Measurements from ENCODE around the gene MTHFSD.

MTHFSD gene

DNA sequence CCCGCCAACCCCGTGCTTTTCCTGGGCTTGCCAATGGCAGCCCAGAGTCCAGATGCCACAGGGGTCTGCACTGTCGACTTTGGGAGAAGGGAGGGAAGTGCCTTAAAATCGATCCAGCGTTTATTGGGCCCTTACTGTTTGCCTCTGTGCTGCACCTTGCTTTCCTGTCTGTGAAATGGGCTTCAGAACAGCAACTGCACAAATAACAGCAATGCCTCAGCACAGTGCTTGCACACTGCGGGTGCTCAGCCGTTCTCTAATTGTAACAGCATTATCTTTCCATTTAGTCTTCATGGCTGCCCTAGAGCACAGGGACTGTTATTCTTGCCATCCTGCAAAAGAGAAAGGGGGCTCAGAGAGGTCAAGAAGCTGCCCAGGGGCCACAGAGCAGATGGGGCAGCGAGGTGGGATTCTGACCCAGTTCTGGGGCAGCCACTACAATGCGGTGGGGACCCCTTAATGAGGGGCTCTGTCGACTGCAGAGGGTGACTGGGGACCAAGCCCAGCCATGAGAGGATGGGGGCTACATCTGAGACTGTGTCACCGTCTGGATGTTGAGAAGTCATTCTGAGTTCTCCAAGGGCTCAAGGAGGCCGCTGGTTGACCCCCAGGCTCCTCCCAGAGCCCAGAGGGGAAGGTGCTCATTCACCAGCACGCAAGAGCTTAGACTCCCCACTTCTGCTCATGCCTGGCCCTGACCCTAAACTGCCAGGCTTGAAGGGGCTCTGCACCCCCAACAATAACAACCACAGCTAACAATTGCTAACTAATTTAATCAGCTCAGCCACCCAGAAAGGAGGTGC is 54.1 kb downstream of the MTHFSD start:
- no peak for DNase-seq

DNA sequence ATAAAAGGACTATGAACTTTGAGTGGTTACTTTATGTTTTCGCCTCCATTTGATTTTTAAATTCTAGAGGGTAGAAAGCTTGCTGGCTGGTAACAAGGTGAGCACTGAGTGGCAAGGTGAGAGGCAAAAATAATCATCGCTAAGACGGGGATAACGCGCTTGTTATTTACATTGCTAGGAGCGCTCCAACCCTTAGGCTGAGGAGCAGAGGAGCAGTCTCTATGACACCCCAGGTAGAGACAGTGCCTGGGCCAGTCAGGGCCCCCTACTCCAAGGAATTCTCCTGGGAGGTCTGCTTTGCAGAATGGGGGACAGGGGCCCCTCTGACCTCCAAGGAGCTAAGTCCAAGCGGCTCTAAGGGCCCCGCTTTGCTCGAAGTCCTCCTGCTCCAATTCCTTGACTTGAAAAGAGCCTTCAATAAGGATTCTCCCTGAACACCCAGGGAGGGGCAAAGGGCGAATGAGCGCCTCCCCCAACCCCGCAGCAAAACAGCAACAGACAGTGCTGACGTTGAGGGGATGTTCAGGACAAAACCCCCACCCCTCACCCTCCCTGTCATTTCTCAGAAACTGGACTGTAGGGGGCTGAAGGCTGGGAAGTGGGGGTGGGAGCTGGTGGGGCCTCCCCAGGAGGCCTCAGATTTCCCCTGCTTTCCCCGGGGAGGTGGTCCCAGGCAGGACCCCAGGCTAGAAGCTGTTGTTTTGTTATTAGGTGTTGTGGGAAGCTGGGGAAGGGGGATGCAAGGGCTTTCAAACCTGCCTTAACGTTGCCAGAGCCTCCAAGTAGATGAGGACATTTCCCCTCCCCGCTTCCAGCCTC is 54.9 kb downstream of the MTHFSD start:
- no peak for DNase-seq

DNA sequence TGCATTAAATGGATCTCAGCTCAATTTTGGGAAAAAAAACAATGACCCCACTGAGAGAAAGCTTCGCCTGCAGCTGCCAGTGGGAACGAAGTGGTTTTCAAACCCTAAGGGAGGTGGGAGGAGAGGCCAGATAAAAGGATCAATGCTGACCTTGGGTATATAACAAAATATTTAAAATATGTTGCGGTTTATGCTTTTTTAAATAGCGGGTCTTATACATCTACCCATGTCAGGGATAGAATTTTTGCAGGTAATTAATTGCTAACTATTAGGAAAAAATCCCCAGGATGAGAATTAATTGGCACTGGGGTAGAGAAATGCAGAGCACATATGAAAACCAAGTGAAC is 55.6 kb downstream of the MTHFSD start:
- no peak for DNase-seq

DNA sequence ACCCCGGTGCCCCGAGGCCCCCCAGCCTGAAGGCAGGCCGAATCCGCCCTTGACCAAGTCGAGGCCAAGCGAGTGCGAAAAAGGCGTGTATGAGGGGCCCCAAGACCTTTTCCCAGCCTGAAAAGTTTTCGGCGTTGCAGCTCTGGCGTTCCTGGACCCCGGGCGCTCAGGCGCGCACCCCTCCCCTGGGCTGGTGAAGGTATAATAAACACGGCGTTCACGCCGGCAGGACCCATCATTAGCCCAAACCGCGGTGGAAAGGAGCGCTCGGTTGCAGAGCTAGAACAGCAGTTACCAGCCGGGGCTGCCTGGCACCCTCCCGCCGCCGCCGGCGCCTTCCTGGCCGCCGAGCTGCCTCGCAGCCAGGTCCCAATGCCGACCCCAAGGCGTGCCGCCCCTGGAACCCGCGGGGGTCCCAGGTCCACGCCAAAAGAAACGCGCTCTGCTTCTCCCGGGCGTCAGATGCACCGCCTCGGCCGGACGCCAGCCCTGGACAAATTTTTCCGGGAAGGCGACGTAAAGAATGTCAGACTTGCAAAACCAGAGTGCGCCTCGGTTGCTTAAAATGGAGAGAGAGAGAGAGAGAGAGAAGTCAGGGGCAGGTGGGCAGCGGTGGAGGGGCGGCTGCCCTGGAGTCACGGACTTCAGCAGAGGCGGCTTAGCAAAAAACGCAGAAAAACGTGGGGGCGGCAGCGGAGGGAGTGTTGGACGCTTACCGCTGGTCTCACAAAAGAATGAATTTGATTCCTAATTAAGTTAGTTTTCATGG is 56.2 kb downstream of the MTHFSD start:
- DNase-seq = no peak

DNA sequence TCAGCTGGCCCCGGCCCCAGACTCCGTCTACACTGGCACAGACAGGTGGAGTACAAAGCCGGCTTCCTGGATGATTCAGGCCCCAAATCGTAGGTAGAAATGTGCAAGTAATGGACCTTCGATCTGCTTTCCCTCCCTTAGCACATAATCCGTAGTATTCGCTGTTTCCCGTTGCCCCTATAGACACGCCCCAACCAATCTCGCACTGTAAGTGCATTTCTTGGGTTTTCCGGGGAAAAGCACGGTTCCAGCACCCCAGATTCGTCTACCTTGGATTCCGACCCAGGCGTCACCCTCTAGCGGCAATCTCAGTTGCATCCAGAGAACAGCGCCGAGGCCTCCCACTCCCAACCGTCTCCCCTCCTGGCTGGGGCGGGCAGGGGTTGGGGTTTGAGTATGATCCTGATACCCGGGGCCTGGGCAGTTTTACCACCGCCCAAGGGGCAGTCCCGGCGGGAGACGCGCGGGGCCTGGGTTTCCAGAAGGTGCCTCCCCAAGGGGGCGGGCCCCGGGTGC is 56.8 kb downstream of the MTHFSD start:
- no peak for DNase-seq

DNA sequence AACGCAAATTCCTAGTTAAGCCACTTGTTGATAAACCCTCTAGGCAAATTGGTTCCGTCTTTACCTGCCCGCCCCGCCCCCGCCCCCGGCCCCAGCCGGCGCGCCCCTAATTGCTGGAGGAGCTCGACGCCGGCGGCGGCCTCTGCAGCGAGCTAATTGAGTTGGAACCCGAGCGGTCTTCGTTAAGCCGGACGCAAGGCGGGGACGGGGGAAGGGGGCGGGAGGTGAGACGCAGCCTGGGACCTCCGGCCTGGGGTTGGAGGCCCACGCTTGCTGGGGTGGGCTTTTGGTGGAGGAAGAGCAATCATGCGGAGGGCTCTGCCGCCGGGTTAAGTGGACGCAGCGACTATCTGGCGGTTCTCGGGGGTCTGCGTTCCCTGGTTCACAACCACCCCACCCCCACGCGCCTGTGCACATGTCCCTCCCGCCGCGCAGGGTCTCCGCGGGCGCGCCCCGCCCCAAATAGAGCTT is 57.4 kb downstream of the MTHFSD start:
- DNase-seq = no peak

DNA sequence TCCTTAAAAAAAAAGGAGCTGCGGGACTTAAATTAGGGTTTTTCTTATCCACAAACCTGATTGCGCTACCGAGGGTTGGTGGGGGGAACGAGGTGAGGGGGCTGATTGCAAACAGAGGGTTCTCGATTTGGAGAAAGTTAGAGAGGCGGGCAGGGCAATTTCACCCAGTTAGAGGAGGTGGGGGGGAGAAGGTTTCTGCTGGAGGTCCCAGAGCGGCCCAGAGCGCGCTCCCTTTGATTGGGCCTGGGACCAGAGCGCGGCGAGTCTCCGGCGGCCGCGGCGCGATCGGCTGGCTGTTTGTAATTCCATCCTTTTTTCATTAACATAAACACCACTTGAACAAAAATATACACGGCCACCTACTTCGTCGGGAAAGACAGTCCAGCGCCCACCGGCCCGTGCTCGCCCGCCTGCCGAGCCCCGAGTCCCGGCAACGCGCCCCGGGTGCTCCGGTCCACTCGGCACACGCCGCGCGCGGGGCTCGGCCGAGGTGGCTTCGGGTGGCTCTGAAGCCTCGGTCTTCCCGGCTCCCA is 58.0 kb downstream of the MTHFSD start:
- DNase-seq = no peak

DNA sequence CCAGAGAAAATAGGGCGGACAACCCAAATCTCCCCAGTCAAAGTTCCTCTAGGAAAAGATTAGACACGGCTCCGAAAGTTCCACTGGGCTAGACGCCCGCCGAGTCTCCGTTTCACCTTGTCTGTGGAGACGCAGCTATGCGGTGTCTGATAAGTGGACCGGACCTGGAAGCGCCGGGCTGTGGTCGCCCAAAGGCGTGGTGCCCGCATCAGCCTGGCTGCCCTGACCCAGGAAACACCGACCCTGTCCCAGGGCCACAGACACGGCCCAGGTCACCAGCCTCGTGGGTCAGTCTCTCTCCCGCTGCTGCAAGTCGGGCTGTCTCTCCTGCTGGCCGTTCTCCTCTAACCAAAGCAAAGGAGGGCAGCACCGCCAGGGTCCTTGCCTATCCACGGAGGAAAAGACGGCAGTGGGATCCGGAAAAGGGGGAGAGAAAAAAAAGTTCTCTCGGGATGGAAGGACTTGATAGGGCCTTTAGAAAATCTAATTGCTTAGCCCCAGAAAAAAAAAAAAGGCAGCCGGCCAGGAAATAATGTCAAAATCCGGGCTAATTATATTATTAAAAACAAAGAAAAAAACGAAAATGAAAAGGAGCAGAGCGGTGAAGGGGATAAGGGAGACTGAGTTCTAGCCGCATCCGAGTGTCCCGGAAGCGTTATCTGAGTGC is 58.6 kb downstream of the MTHFSD start:
- no peak for DNase-seq

DNA sequence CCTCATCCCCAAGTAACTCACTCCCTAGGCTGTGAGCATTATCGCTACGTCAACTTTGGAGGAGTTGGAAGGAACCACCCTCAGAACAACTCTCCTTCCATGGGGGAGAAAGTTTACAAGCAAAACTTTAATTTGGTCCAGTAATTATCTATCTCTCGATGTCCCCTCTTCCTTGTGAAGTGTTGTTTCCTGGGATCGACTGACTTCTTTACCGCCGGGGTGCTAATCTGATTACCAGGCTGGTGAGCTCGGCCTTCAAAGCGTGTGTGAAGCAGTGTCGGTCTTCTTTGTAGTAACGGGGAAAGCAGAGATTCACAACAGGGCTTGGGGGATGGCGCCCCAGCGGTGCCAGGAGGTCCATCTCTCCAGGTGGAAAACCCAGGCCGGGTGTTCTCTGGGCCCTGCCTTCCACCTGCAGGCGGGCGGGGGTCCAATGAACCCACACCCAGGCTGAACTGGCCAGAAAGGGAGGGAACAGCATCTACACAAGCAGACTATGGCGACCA is 59.2 kb downstream of the MTHFSD start:
- no peak for DNase-seq

DNA sequence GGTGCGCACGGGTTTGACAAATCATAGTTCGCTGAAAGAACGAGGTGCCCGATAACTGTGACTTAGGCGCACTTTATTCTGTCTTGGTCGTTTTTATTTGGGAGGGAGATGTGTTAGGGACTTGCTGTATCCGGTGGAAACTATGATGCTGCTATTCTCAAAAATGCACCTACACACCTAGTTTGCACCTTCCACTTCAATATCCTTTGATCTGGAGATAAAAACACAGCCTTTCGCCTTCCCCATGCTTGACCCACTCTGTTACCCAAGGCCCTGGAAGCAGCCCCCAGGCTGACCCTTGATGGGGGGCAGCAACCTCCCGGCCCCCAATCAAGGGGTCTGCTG is 59.7 kb downstream of the MTHFSD start:
- DNase-seq = no peak

DNA sequence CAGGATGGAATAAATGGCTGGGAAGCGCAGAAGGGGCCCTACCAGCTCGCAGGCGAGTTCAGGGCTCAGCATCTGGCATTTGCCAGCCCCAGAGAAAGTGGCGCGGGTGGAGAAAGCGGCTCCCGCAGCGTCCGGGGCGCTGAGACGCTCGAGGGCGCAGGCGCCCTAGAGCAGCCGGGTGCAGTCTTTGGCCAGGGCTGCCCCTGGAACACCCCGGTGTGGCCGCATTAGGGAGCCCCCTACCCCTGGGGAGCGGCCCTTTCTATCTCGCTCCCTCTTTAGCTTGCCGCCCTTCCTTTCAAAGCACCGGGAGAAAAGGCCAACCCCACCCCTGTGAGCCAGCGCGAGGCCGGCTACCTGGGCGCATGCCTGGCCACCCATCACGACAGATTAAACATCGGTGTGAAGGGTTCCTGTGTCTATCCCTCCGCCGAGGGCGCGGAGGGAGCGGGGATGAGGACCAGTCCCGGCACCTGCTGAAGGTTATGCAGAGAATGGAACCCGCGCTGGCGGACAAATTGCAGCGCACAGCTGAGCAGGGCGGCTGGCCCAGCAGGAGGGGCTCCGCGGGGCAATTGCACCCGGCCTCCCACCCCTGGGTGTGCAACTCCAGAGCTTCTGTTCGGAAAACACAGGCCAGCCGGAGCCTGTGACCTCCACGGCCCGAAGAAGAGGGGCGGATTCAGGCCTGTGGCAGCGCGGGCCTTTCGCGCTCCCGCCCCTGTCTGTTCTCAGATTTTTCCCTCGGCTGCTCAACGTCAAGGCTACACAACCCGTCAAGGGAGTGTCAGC is 60.3 kb downstream of the MTHFSD start:
- DNase-seq = no peak

DNA sequence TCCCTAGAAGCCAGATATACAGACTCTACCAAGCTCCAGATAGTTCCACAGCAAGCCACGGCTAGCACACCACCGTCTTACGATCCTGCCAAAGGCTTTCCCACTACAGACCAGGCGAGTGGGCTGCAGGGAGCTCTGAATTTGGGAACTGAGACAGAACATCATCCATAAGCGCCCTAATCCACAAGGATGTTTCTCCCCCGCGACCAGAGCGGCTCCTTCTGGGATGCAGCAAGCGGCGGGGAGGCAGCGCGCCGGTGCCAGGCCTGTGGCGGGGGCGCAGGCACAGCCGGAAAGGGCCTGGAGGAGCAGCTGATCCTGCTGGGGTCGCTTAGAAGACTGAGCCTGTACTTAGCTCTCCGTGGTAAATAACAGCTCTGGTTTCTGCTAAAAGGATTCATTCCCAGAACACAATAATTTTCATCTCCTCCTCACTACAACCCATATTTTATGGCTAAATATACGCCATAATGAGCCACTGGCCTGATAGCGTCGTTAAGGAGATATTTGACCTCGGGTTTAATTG is 60.9 kb downstream of the MTHFSD start:
- no peak for DNase-seq

DNA sequence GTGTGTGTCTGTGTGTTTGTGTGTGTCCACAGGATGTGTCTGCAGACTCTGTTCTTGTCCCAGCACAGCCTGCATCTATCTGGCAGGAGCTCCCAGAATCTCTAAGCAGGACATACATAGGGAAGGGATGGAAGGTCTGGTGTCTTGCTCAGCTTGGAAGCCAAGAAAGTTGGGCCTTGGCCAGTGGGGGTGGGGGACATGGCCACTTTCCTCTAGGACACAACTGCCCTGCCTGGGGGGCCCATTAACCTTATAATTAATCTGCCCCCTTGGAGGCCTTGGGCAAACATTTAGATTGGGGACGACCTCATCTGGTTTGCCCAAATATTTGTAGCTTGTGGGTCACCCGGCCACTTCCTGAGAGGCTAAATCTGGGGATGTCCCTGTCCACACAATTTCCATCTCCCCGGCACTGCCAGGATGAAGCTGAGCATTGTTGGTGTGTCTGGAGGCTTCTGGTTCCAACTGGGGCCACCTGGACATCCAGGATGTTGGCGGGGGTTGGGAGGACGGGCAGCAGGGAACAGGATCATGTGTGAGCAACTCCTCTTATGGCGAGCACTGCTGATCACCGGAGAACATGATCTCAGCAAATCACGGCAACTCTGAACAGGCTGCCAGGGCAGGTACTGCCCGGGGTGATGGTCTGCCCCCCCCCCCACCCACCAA is 61.9 kb downstream of the MTHFSD start:
- no peak for DNase-seq

DNA sequence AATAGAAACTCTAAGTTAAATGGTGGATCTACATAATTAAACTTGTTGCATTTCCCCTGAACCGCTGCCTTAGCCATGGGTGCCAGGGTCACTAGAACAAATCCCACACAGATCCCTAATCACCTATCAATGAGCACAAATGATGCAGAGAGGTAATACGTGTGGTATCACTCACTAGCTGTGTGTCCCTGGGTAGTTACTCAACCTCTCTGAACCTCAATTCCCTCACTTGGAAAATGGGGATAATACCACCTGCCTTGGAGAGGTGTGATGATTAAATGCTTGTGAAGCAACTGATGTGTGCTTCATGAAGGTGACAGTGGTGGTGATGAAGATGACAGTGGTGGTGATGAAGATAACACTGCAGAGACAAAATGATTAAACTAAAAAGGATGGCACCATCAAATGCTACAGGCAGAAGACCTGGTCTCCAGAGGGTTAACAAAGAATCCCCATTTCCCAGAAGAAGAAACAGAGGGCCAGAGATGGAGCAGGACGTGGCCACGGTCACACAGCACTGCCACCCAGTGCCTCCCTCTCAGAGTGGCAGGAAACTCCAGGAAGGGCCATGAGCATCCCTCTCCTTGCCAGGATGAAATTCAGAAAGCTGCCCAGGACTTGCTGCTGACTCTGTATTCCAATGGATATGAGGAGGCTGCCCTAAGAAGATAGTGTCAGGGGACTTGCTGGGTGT is 62.6 kb downstream of the MTHFSD start:
- no peak for DNase-seq

DNA sequence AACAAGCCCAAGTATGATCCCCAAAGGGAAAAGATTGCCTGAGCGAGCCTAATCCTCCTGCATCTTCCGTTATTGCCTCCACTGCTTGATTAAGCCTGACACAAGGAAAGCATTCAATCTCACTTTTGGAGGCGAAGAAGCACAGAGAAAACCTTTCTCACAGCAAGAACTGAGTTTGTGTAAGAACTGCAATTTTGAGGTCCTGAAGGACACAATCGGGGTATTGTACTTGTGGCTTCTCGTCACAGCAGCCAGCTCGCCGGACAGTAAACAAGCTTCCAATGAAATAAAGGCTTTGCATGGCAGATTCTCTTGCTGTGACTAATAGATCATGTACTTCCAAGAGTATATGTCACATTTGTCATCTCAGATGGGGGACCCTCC is 63.4 kb downstream of the MTHFSD start:
- DNase-seq = no peak

DNA sequence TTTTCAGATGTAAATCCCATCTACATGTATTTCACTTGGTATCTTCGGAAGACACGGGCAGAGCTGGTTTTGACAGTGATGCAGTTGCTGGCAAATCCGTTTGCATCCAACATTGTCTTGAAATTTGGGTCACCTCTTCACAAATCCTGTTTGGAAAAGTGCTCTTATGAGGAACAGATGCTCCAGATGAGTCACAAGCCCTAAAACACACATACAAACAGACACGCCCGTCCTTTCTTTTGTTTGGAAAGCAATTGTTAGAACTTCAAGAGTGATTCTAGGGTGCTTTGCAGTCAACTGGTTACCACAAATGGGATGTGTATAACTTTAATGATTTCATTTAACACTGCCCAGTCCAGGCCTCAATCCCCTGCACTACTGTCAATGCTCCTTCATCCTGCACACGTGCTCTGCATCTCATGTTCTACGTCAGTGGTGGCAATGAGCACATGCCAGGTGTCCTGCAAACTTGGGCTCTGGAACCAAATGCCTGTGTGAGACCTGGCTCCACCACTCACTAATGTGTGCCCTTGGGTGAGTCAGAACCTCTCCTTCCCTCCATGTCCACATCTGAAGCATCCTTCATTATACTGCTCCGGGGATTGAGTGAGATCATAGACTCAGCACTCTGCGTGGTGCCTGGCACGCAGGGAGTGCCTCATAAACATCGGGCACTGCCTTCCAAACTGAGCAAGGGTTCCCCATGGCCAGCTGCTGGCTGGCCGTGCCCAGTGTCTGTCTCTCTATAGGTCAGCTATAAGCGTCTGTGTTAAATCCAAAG is 64.0 kb downstream of the MTHFSD start:
- no peak for DNase-seq

DNA sequence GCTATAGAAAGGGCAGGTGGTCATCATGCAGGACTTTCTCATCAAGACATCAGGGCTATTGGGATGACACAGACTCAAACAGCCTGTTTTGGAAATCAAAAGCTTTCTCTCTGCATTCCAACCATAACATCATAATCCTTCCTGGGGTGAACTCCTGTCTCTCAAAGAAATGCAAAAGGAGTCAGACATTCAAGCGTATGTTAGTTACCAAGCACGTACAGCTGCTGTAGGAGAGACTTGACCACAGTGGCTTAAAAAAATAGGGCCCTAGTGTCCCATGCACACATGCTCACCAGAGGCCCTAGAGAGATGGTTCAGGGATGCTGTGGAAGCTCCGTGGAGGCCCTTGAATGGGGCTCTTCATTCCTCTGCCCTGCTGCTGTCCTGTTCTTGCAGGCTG is 69.3 kb downstream of the MTHFSD start:
- no peak for DNase-seq

DNA sequence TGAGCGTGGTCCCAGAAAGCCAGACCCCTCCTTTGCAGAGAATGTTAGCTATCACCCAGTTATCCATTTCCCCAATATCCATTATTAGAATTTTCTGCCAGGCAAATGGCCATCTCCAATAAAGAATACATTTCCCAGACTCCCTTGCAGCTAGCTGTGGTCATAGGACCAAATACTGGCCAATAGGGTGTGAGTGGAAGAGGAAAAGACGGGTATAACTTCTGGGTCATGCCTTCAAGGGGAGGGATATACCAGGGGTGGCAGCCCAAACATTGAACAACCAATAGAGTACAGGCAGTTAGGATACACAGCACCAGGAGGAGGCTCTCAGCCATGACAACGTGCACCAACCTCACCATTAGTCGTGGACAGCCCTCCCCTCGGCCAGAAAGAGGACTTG is 70.8 kb downstream of the MTHFSD start:
- no peak for DNase-seq

DNA sequence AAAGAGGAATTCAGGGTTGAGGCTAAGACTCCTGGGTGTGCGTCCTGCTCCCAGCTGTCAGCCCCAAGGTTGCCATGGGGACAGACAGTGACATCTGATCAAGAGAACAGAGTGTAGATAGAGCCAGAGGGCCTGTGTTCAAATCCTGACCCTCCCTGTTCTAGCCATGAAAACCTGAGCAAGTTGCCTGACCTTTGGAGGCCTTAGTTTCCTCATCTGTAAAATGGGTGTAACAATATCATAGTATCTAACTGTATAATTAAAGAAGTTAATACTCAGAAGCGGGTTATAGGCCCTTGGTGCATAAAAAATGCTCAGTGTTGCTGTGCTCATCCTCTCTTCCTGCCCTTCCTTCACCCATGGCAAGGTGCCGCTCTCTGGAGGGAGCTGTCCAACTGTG is 73.4 kb downstream of the MTHFSD start:
- DNase-seq = no peak

Data from fibroblast of skin of right biceps (primary cell).